B cell (primary cell): ENCODE measurements around the gene PTPRE. TPM values are rescaled to one million over a fixed set of nuclear protein-coding genes. Genes with fewer than 3 reads are reported as not detected.

Experiments used
- ATAC-seq: fragments of 200-7000 bp; cut with Tn5 transposase; one replicate; pipeline ENCODE4 v1.10.0; 2021; ENCODE audit warnings: low read depth, mild to moderate bottlenecking, moderate number of reproducible peaks, moderate library complexity
- CTCF ChIA-PET: fragments of 350-600 bp; sonication (Branson Sonifier 250); formaldehyde crosslinking; loops from one replicate; lab custom pipeline; 2021; ENCODE audit warnings: antibody characterized with exemption, inconsistent platforms; lab: Charles Lee
- POLR2A ChIA-PET: fragments of 350-600 bp; sonication (Branson Sonifier 250); formaldehyde crosslinking; loops from one replicate; lab custom pipeline; 2021; ENCODE audit warnings: antibody characterized with exemption; lab: Charles Lee
- DNase-seq: peaks from one replicate; pipeline ENCODE4 v3.0.0; 2013
- H2AFZ ChIP-seq: 2 replicates; pipeline ENCODE4 v1.6.1; 2012; ENCODE audit warnings: mild to moderate bottlenecking, low read depth, low read length; ENCODE audit not compliant: insufficient read depth, poor library complexity, severe bottlenecking
- H3K27ac ChIP-seq, 2 donors: 1 replicate in 1 of 2; 2 replicates in 1 of 2; pipeline ENCODE4 v1.5.1; 2012 to 2013; ENCODE audit warnings: low read length in 2 of 2, mild to moderate bottlenecking in 2 of 2, moderate library complexity in 1 of 2
- H3K27me3 ChIP-seq, 4 experiments: fragments of 200-600 bp in 1 of 4; sonication (generic) in 1 of 4; replicated peaks in 1 of 4; 1 replicate in 2 of 4; 2 replicates in 2 of 4; pipeline versions ENCODE4 v1.6.1 to v1.7.0; 2013 to 2016; ENCODE audit warnings: low read length in 3 of 4, mild to moderate bottlenecking in 2 of 4, mixed read lengths in 1 of 4, moderate library complexity in 1 of 4; ENCODE audit not compliant: insufficient read depth in 4 of 4, control insufficient read depth in 3 of 4; ENCODE audit errors: control extremely low read depth in 1 of 4
- H3K36me3 ChIP-seq, 2 experiments: replicated peaks in 1 of 2; 1 replicate in 1 of 2; 2 replicates in 1 of 2; pipeline versions ENCODE4 v1.6.1 to v1.7.1; 2013; ENCODE audit warnings: low read length in 1 of 2; ENCODE audit not compliant: insufficient read depth in 2 of 2, control insufficient read depth in 1 of 2; ENCODE audit errors: control extremely low read depth in 1 of 2, extremely low read depth in 1 of 2
- H3K4me1 ChIP-seq, 2 donors: fragments of 200-600 bp in 1 of 2; sonication (generic) in 1 of 2; 1 replicate in 1 of 2; 2 replicates in 1 of 2; pipeline versions ENCODE4 v1.5.1 to v1.6.1; 2013 to 2017; ENCODE audit warnings: low read length in 2 of 2; ENCODE audit not compliant: control insufficient read depth in 2 of 2, insufficient read depth in 2 of 2
- H3K4me2 ChIP-seq: replicated peaks from 2 replicates; pipeline ENCODE3; 2012; ENCODE audit warnings: mild to moderate bottlenecking, low read depth, low read length; ENCODE audit not compliant: poor library complexity, severe bottlenecking
- H3K4me3 ChIP-seq, 5 experiments: fragments of 200-600 bp in 1 of 5; sonication (generic) in 1 of 5; 1 replicate in 3 of 5; 2 replicates in 2 of 5; pipeline versions ENCODE4 v1.5.1 to v1.7.0; 2011 to 2016; ENCODE audit warnings: low read length in 4 of 5, mild to moderate bottlenecking in 4 of 5, low read depth in 2 of 5, control low read depth in 1 of 5, moderate library complexity in 1 of 5; ENCODE audit not compliant: insufficient read depth in 1 of 5; ENCODE audit errors: control extremely low read depth in 1 of 5, extremely low read depth in 1 of 5
- H3K79me2 ChIP-seq: fragments of 200-600 bp; sonication (generic); one replicate; pipeline ENCODE4 v1.6.0; 2016; ENCODE audit warnings: low read length; ENCODE audit not compliant: control insufficient read depth, insufficient read depth
- H3K9ac ChIP-seq: fragments of 200-600 bp; sonication (generic); 2 replicates; pipeline ENCODE4 v1.6.1; 2017; ENCODE audit warnings: mild to moderate bottlenecking, low read length, moderate library complexity
- H3K9me3 ChIP-seq, 3 donors: one replicate each; pipeline versions ENCODE4 v1.6.1 to v1.7.1; 2013; ENCODE audit warnings: low read length in 2 of 3; ENCODE audit not compliant: control insufficient read depth in 2 of 3, insufficient read depth in 1 of 3; ENCODE audit errors: control extremely low read depth in 1 of 3
- H4K20me1 ChIP-seq: 2 replicates; pipeline ENCODE4 v1.6.0; 2012; ENCODE audit warnings: mild to moderate bottlenecking, low read length; ENCODE audit not compliant: insufficient read depth, control insufficient read depth, poor library complexity, severe bottlenecking
- H3K27ac Mint-ChIP-seq: one replicate; pipeline ENCODE4 v1.8.0; 2021; ENCODE audit warnings: mixed read lengths
- H3K27me3 Mint-ChIP-seq: one replicate; pipeline ENCODE4 v1.8.0; 2021; ENCODE audit warnings: mixed read lengths
- H3K4me1 Mint-ChIP-seq: one replicate; pipeline ENCODE4 v1.8.0; 2021; ENCODE audit warnings: mixed read lengths
- H3K4me3 Mint-ChIP-seq: one replicate; pipeline ENCODE4 v1.8.0; 2021; ENCODE audit warnings: mixed read lengths
- H3K9me3 Mint-ChIP-seq: one replicate; pipeline ENCODE4 v1.8.0; 2022; ENCODE audit warnings: mixed read lengths; ENCODE audit not compliant: insufficient read depth
- CTCF ChIP-seq: fragments of 200-600 bp; IDR thresholded peaks from one replicate; pipeline ENCODE4 v1.8.0; 2022; ENCODE audit warnings: antibody characterized with exemption, mild to moderate bottlenecking
- EZH2 ChIP-seq: IDR thresholded peaks from 2 replicates; pipeline ENCODE4 v1.6.1; 2012; ENCODE audit warnings: borderline replicate concordance, low read depth, mild to moderate bottlenecking, moderate library complexity, low read length; ENCODE audit not compliant: insufficient read depth, poor library complexity, severe bottlenecking
- WGBS: methylation state at CpG from one replicate; pipeline ENCODE4 v1.1.5; 2013; ENCODE audit warnings: missing lambda C conversion rate; ENCODE audit not compliant: insufficient coverage; 5-methylcytosine and 5-hydroxymethylcytosine counted together
- intact Hi-C: fragments of 100-400 bp; cut with micrococcal nuclease; formaldehyde crosslinking; loops from one replicate; pipeline ENCODE4 v1.10.0; 2022
- polyA plus RNA-seq: library from polyadenylated mRNA; depleted of rRNA; stranded (reverse); fragments of >200 nt; gene quantifications from 2 replicates; pipeline ENCODE4 v1.2.3, GENCODE V29; 2012
- total RNA-seq, 2 donors: library from RNA; stranded (reverse); fragments of 120-200 nt in 1 of 2; gene quantifications; 1 replicate in 1 of 2; 2 replicates in 1 of 2; pipeline versions ENCODE4 v1.2.3 to v1.2.4, GENCODE V29; 2013 to 2022

PTPRE gene
- total and polyA plus RNA-seq, 2 donors (not counting 1 experiment from before 2014, with no cell fraction given): 6.6 to 32.7 TPM

- DNase-seq: no peak
- Histone ChIP-seq H3K4me2 (no peak overlapping the region), H3K27me3 (peaks cover 0 to 4% (median 2%) of the 10 kb centered on the region in 4 experiments), H3K4me1 (no peaks in the 10 kb centered on the region), H3K4me3 (no peak overlapping the region), H3K36me3 (no peaks in the 10 kb centered on the region), H3K9ac (no peak overlapping the region), H3K9me3 (no peaks in the 10 kb centered on the region), H4K20me1 (no peaks in the 10 kb centered on the region), H3K27ac (no peak overlapping the region), H2AFZ (no peak overlapping the region), H3K79me2 (no peaks in the 10 kb centered on the region)
- peaks cover under 1% of the 10 kb centered on the region for H3K4me1 Mint-ChIP-seq
- TF ChIP-seq CTCF (no peak), EZH2 (no peak)
- H3K4me3 Mint-ChIP-seq: no peak overlapping the region
- ChIA-PET POLR2A (no interaction called here), CTCF (interaction anchor here (0.6 to 1.6 kb wide), 3 partner anchors 63 to 144 kb away, joined by 4 to 6 read pairs (median 6); no protein-coding TSS in a partner anchor)
- ATAC-seq: no peak
- intact Hi-C loops: no loop called here
- H3K9me3 Mint-ChIP-seq: no peaks in the 10 kb centered on the region
- no peaks in the 10 kb centered on the region for H3K27me3 Mint-ChIP-seq
- WGBS: 69% methylated on average over 4 of the region's 6 CpGs
- H3K27ac Mint-ChIP-seq: no peak overlapping the region
These were observed 18.7 kb downstream of the PTPRE start for GRCh38 chr10:127925471-127926207.

- DNase-seq (no peak), ATAC-seq (no peak)
- Histone ChIP-seq H3K27ac (no peak overlapping the region), H3K4me3 (no peak overlapping the region), H3K9ac (no peak overlapping the region), H3K4me1 (no peaks in the 10 kb centered on the region), H3K79me2 (no peaks in the 10 kb centered on the region), H3K36me3 (no peaks in the 10 kb centered on the region), H2AFZ (no peak overlapping the region), H4K20me1 (no peaks in the 10 kb centered on the region), H3K4me2 (no peak overlapping the region), H3K9me3 (no peaks in the 10 kb centered on the region), H3K27me3 (peaks cover 0 to 4% (median 2%) of the 10 kb centered on the region in 4 experiments)
- ChIA-PET CTCF (interaction anchor here (0.6 kb wide), 1 partner anchor 62 kb away, joined by 6 read pairs; no protein-coding TSS in a partner anchor), POLR2A (no interaction called here)
- H3K27me3 Mint-ChIP-seq: no peaks in the 10 kb centered on the region
- TF ChIP-seq CTCF: no peak
- no peak for TF ChIP-seq EZH2
- H3K4me1 Mint-ChIP-seq: no peaks in the 10 kb centered on the region
- no peaks in the 10 kb centered on the region for H3K9me3 Mint-ChIP-seq
- no peak overlapping the region for H3K27ac Mint-ChIP-seq
- WGBS: 58% methylated on average over 8 of the region's 8 CpGs
- H3K4me3 Mint-ChIP-seq: no peak overlapping the region
- intact Hi-C loops: no loop called here
These were observed 19.6 kb downstream of the PTPRE start for GRCh38 chr10:127926455-127926854.
